Esophagus muscularis mucosa (tissue), 4 donors: ENCODE results near the gene HMMR. TPM values are rescaled to one million over a fixed set of nuclear protein-coding genes. Genes with fewer than 3 reads are reported as not detected.

Source experiments
- DNase-seq: peaks from one replicate; pipeline ENCODE4 v3.0.0-alpha.2; 2017; ENCODE audit errors: extremely low spot score
- H3K27ac ChIP-seq, 4 donors: fragments of 200-600 bp; sonication (generic); replicated peaks in 1 of 4; 1 replicate in 3 of 4; 2 replicates in 1 of 4; pipeline ENCODE4 v1.5.1; 2016 to 2019; ENCODE audit warnings: mild to moderate bottlenecking in 1 of 4
- H3K27me3 ChIP-seq, 4 donors: fragments of 200-600 bp; sonication (generic); one replicate each; pipeline versions ENCODE4 v1.5.1 to v1.6.0; 2016 to 2019
- H3K36me3 ChIP-seq, 4 donors: fragments of 200-600 bp; sonication (generic); one replicate each; pipeline ENCODE4 v1.5.1; 2016 to 2019
- H3K4me1 ChIP-seq, 4 donors: fragments of 200-600 bp; sonication (generic); one replicate each; pipeline ENCODE4 v1.5.1; 2016 to 2019
- H3K4me3 ChIP-seq, 4 donors: fragments of 200-600 bp; sonication (generic); 1 replicate in 2 of 4; 2 replicates in 2 of 4; pipeline ENCODE4 v1.5.1; 2016 to 2019; ENCODE audit warnings: mild to moderate bottlenecking in 4 of 4, moderate library complexity in 1 of 4
- H3K9me3 ChIP-seq, 4 donors: fragments of 200-600 bp; sonication (generic); 1 replicate in 3 of 4; 2 replicates in 1 of 4; pipeline ENCODE4 v1.5.1; 2016 to 2019
- EP300 ChIP-seq: sonication (generic); formaldehyde crosslinking; IDR thresholded peaks from one replicate; pipeline ENCODE4 v1.6.1; 2017; ENCODE audit warnings: antibody characterized with exemption
- POLR2A ChIP-seq: fragments of 450-650 bp; IDR thresholded peaks from one replicate; pipeline ENCODE4 v1.6.1; 2017; ENCODE audit warnings: antibody characterized with exemption, moderate library complexity, mild to moderate bottlenecking, low read depth
- POLR2AphosphoS5 ChIP-seq, 2 donors: sonication (generic); formaldehyde crosslinking; IDR thresholded peaks; one replicate each; pipeline ENCODE4 v1.6.1; 2017; ENCODE audit warnings: antibody characterized with exemption in 2 of 2
- WGBS: methylation state at CpG from one replicate; pipeline ENCODE4 v1.1.5; 2018; 5-methylcytosine and 5-hydroxymethylcytosine counted together
- intact Hi-C: fragments of 100-400 bp; cut with DNase I; formaldehyde crosslinking; loops from one replicate; pipeline ENCODE4 v1.15.1; 2023
- total RNA-seq, 4 donors: library from RNA; depleted of rRNA; stranded (reverse); fragments of >200 nt; gene quantifications; one replicate each; pipeline versions ENCODE4 v1.1.0 to v1.2.1, GENCODE V29; 2016
- TF ChIP-seq, protein P1 (sequence below), 3 experiments: fragments of 200-600 bp in 2 of 3; fragments of 450-650 bp in 1 of 3; sonication (generic) in 2 of 3; IDR thresholded peaks; one replicate each; pipeline ENCODE4 v1.5.1; 2017 to 2019; ENCODE audit warnings: antibody characterized with exemption in 3 of 3, mild to moderate bottlenecking in 2 of 3, moderate library complexity in 1 of 3

HMMR gene
- total RNA-seq, 4 donors from 2014 or later = 0.17 to 0.57 (median 0.26) TPM; not detected in 1

DNA sequence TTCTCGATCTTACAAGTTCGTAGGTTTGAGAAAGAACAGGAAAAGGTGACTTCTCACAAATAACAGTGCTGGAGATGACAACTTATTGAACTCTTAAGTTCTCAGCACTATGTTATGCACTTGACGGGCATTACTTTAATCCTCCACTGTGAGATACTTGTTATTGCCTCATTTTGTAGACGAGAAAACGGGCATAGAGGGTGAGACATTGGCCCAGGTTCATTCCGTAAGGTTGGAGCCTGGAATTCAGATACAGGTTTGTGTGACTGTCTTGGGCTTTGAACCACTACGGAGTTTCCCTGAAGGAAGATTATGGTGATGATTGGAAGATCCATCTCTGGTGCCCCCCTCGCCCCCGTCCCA, 45.6 kb downstream of the HMMR start:
- no peak for DNase-seq
- H3K4me1 ChIP-seq = peaks cover 29 to 70% (median 63%) of the 10 kb centered on the region in 4 donors
- H3K27ac ChIP-seq = peak overlapping the region; percentile 92 to 98 (median 97)
- 0% methylated on average over 9 of the region's 9 CpGs for WGBS
- no peaks in the 10 kb centered on the region for H3K9me3 ChIP-seq
- H3K4me3 ChIP-seq = peak overlapping the region; percentile 65 to 87 (median 83)
- H3K36me3 ChIP-seq = no peaks in the 10 kb centered on the region
- H3K27me3 ChIP-seq = no peaks in the 10 kb centered on the region
- TF ChIP-seq, protein P1, sequence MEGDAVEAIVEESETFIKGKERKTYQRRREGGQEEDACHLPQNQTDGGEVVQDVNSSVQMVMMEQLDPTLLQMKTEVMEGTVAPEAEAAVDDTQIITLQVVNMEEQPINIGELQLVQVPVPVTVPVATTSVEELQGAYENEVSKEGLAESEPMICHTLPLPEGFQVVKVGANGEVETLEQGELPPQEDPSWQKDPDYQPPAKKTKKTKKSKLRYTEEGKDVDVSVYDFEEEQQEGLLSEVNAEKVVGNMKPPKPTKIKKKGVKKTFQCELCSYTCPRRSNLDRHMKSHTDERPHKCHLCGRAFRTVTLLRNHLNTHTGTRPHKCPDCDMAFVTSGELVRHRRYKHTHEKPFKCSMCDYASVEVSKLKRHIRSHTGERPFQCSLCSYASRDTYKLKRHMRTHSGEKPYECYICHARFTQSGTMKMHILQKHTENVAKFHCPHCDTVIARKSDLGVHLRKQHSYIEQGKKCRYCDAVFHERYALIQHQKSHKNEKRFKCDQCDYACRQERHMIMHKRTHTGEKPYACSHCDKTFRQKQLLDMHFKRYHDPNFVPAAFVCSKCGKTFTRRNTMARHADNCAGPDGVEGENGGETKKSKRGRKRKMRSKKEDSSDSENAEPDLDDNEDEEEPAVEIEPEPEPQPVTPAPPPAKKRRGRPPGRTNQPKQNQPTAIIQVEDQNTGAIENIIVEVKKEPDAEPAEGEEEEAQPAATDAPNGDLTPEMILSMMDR (IDR thresholded peaks at IDR 0.05) = no peak
- TF ChIP-seq POLR2A (no peak), EP300 (no peak), POLR2AphosphoS5 (IDR thresholded peaks at IDR 0.05) (no peak)
- intact Hi-C loops = no loop called here

DNA sequence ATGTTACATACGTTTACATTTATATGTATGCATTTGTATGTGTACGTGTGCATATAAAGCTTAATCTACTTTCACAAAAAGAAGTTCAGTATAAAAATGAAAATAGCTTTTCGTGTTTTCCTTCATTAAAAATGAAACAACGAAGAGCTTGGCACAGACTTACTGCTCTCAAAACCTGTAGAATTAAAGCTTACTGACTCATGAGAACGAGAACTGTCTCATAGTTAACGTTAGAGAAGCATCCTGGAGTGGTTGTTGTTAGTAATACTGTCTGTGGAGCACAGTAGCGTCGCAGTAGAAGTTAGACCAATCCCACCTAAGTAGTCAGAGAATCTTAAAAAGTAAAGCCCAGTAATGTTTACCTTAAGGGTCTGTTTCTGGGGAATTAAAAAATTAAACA, 46.3 kb downstream of the HMMR start:
- 3% methylated on average over 8 of the region's 8 CpGs for WGBS
- Histone ChIP-seq H3K36me3 (no peaks in the 10 kb centered on the region), H3K4me3 (peak overlapping the region; percentile 65 to 87 (median 83)), H3K4me1 (peaks cover 30 to 72% (median 66%) of the 10 kb centered on the region in 4 donors), H3K27me3 (no peaks in the 10 kb centered on the region), H3K9me3 (no peaks in the 10 kb centered on the region), H3K27ac (peak overlapping the region; percentile 92 to 98 (median 97))
- DNase-seq = no peak
- intact Hi-C loops = no loop called here
- TF ChIP-seq POLR2A (no peak), EP300 (no peak), POLR2AphosphoS5 (IDR thresholded peaks at IDR 0.05) (no peak)
- TF ChIP-seq, protein P1 (IDR thresholded peaks at IDR 0.05) = no peak

DNA sequence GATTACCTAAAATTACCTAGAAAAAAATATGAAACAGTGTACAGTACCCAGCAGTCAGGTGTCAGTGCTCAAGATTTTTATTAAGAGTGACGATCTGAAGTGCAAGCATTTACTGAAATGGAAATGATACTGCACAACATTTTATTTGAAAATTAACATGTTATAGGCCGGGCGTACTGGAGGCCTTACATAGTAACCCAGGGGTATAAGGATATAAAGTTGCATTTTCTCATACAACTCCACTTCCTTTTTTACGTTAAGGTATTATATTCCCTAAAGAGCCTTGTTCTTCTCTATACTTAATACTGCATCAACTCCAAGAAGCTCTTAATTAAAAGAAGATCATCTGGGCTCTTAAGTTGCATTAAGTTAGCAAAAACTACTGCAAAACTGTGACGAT, 48.3 kb downstream of the HMMR start:
- H3K27ac ChIP-seq = peak overlapping the region; percentile 92 to 98 (median 97)
- intact Hi-C loops = no loop called here
- peaks cover 38 to 74% (median 67%) of the 10 kb centered on the region in 4 donors for H3K4me1 ChIP-seq
- WGBS = 23% methylated on average over 5 of the region's 5 CpGs
- no peak for DNase-seq
- no peak for TF ChIP-seq POLR2A
- TF ChIP-seq, protein P1 (IDR thresholded peaks at IDR 0.05) = no peak
- TF ChIP-seq POLR2AphosphoS5 (IDR thresholded peaks at IDR 0.05) = no peak
- no peak for TF ChIP-seq EP300
- no peaks in the 10 kb centered on the region for H3K27me3 ChIP-seq
- H3K36me3 ChIP-seq = peaks cover under 1 to 18% (median 16%) of the 10 kb centered on the region in 4 donors
- H3K9me3 ChIP-seq = no peaks in the 10 kb centered on the region
- H3K4me3 ChIP-seq = peak overlapping the region; percentile 32 to 48 (median 37)

DNA sequence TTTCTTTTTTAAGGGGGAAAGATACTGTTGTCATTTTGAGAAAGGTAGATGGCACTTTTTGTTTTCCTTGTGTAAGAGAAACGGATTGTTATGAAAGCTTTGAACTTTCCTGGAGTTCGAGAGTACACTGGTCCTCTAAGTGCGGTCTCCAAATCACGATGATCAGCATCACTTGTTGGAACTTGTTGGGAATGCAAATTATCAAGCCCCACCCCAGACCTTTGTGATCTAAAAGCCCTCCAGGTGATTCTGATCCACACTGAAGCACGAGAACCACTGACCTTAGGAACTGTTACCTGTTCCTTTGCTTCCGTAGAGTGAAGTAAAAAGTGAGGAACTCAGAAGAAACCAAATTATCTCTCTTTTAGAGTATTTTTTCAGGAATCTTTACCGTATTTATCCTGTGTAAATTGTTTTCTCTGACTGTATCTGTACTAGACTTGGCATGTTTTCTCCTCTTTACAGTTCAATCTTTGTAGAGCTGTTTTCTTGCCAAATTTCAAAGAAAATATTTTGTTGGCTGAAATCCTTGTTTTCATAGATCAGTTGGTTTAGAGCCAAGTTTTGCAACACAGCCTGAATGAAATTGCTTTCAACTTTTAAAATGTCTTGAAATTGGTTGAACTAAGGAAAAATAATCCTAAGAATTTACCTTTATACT, 49.0 kb downstream of the HMMR start:
- no peaks in the 10 kb centered on the region for H3K9me3 ChIP-seq
- intact Hi-C loops = no loop called here
- no peaks in the 10 kb centered on the region for H3K27me3 ChIP-seq
- peak overlapping the region; percentile 92 to 98 (median 97) for H3K27ac ChIP-seq
- peaks cover 38 to 72% (median 61%) of the 10 kb centered on the region in 4 donors for H3K4me1 ChIP-seq
- TF ChIP-seq EP300 (no peak), POLR2AphosphoS5 (IDR thresholded peaks at IDR 0.05) (peak in 1 of 2 donors; percentile 15), POLR2A (no peak)
- TF ChIP-seq, protein P1 (IDR thresholded peaks at IDR 0.05) = no peak
- DNase-seq = no peak
- H3K36me3 ChIP-seq = peaks cover 7 to 25% (median 19%) of the 10 kb centered on the region in 4 donors
- H3K4me3 ChIP-seq = peak overlapping the region; percentile 32 to 48 (median 37)
- 22% methylated on average over 7 of the region's 7 CpGs for WGBS

DNA sequence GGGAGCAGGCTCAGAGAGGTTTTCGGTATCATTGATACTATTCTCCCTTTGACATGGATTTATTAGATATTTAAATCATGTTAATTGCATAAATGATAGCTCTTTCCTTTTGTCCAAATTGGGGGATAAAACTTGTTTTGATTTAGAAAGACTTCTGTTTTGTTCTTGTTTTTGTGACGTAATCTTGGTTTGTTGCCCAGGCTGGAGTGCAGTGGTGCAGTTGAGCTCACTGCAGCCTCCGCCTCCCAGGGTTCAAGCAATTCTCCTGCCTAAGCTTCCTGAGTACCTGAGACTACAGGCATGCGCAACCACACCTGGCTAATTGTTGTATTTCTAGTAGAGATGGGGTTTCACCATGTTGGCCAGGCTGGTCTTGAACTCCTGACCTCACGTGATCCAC, 52.1 kb downstream of the HMMR start:
- no peak for DNase-seq
- Histone ChIP-seq H3K36me3 (peaks cover 18 to 56% (median 45%) of the 10 kb centered on the region in 4 donors), H3K4me1 (peaks cover 37 to 58% (median 46%) of the 10 kb centered on the region in 4 donors), H3K27ac (no peak overlapping the region), H3K9me3 (no peaks in the 10 kb centered on the region), H3K27me3 (no peaks in the 10 kb centered on the region), H3K4me3 (no peak overlapping the region)
- intact Hi-C loops = no loop called here
- 93% methylated on average over 5 of the region's 5 CpGs for whole genome bisulfite sequencing
- TF ChIP-seq, protein P1 (IDR thresholded peaks at IDR 0.05) = no peak
- TF ChIP-seq EP300 = no peak
- TF ChIP-seq POLR2A = no peak
- TF ChIP-seq POLR2AphosphoS5 (IDR thresholded peaks at IDR 0.05) = no peak
